Ascending aorta (tissue), 2 donors: Measurements from ENCODE around the gene RALGAPA2. TPM values are rescaled to one million over a fixed set of nuclear protein-coding genes. Genes with fewer than 3 reads are reported as not detected.

Experiments
- DNase-seq, 2 donors: peaks; one replicate each; pipeline ENCODE4 v3.0.0-alpha.2; 2019; ENCODE audit warnings: low spot score in 2 of 2
- H3K27ac ChIP-seq, 2 donors: fragments of 200-600 bp; sonication (generic); one replicate each; pipeline ENCODE4 v1.5.1; 2016 to 2017; ENCODE audit warnings: mild to moderate bottlenecking in 1 of 2
- H3K27me3 ChIP-seq: fragments of 200-600 bp; sonication (generic); one replicate; pipeline ENCODE4 v1.5.1; 2017
- H3K36me3 ChIP-seq, 2 donors: fragments of 200-600 bp; sonication (generic); one replicate each; pipeline ENCODE4 v1.5.1; 2016
- H3K4me1 ChIP-seq, 2 donors: fragments of 200-600 bp; sonication (generic); one replicate each; pipeline ENCODE4 v1.5.1; 2016 to 2017; ENCODE audit warnings: mild to moderate bottlenecking in 1 of 2
- H3K4me3 ChIP-seq, 2 donors: fragments of 200-600 bp; sonication (generic); one replicate each; pipeline ENCODE4 v1.5.1; 2016 to 2017; ENCODE audit warnings: mild to moderate bottlenecking in 1 of 2
- H3K9me3 ChIP-seq, 2 donors: fragments of 200-600 bp; sonication (generic); one replicate each; pipeline ENCODE4 v1.5.1; 2016
- CTCF ChIP-seq, 3 experiments: fragments of 200-600 bp in 2 of 3; fragments of 450-650 bp in 1 of 3; sonication (generic) in 2 of 3; IDR thresholded peaks; one replicate each; pipeline ENCODE4 v1.5.1; 2016 to 2019; ENCODE audit warnings: antibody characterized with exemption in 3 of 3, mild to moderate bottlenecking in 1 of 3, moderate library complexity in 1 of 3
- intact Hi-C: fragments of 100-400 bp; cut with DNase I; formaldehyde crosslinking; loops from one replicate; pipeline ENCODE4 v1.15.1; 2023
- total RNA-seq: library from RNA; depleted of rRNA; stranded (reverse); fragments of >200 nt; gene quantifications from one replicate; pipeline ENCODE4 v1.1.0, GENCODE V29; 2016

RALGAPA2 gene
- total RNA-seq, 1 donor from 2014 or later: 68.9 TPM

- Histone ChIP-seq H3K4me1 (no peaks in the 10 kb centered on the region), H3K27ac (no peak overlapping the region), H3K4me3 (no peak overlapping the region), H3K9me3 (no peaks in the 10 kb centered on the region), H3K36me3 (no peaks in the 10 kb centered on the region), H3K27me3 (no peaks in the 10 kb centered on the region)
- DNase-seq: no peak
- intact Hi-C loops: no loop called here
- no peak for TF ChIP-seq CTCF (IDR thresholded peaks at IDR 0.05)
Observed at GRCh38 chr20:20407891-20408805, 304.3 kb downstream of the RALGAPA2 start.

GRCh38 chr20:20406306-20406705 is 306.1 kb downstream of the RALGAPA2 start:
- no peaks in the 10 kb centered on the region for H3K36me3 ChIP-seq
- intact Hi-C loops: no loop called here
- no peaks in the 10 kb centered on the region for H3K27me3 ChIP-seq
- DNase-seq: no peak
- no peaks in the 10 kb centered on the region for H3K9me3 ChIP-seq
- no peak overlapping the region for H3K4me3 ChIP-seq
- no peak for TF ChIP-seq CTCF (IDR thresholded peaks at IDR 0.05)
- H3K27ac ChIP-seq: no peak overlapping the region
- no peaks in the 10 kb centered on the region for H3K4me1 ChIP-seq

- H3K4me3 ChIP-seq: no peak overlapping the region
- no peaks in the 10 kb centered on the region for H3K4me1 ChIP-seq
- H3K9me3 ChIP-seq: no peaks in the 10 kb centered on the region
- H3K27ac ChIP-seq: no peak overlapping the region
- DNase-seq: no peak
- TF ChIP-seq CTCF (IDR thresholded peaks at IDR 0.05): no peak
- no peaks in the 10 kb centered on the region for H3K27me3 ChIP-seq
- H3K36me3 ChIP-seq: no peaks in the 10 kb centered on the region
- intact Hi-C loops: no loop called here
Observed at GRCh38 chr20:20405623-20406022, 306.8 kb downstream of the RALGAPA2 start.

- TF ChIP-seq CTCF (IDR thresholded peaks at IDR 0.05): no peak
- H3K36me3 ChIP-seq: peaks cover under 1 to 2% of the 10 kb centered on the region in 2 donors
- intact Hi-C loops: no loop called here
Observed at GRCh38 chr20:20404633-20405032, 307.8 kb downstream of the RALGAPA2 start.

GRCh38 chr20:20401991-20402390 is 310.5 kb downstream of the RALGAPA2 start:
- intact Hi-C loops: no loop called here
- Histone ChIP-seq H3K27me3 (no peaks in the 10 kb centered on the region), H3K27ac (no peak overlapping the region), H3K4me1 (no peaks in the 10 kb centered on the region), H3K36me3 (peaks cover 3 to 6% of the 10 kb centered on the region in 2 donors), H3K4me3 (no peak overlapping the region), H3K9me3 (no peaks in the 10 kb centered on the region)
- TF ChIP-seq CTCF (IDR thresholded peaks at IDR 0.05): no peak
- DNase-seq: no peak

More at GRCh38 chr20:20404633-20405032, 307.8 kb downstream of the RALGAPA2 start:
- Histone ChIP-seq H3K4me3 (no peak overlapping the region), H3K4me1 (no peaks in the 10 kb centered on the region), H3K27ac (no peak overlapping the region), H3K27me3 (no peaks in the 10 kb centered on the region), H3K9me3 (no peaks in the 10 kb centered on the region)
- no peak for DNase-seq
